NB4 (cell line): ENCODE results near the gene TCERG1.

Experiments
- CTCF ChIP-seq: IDR thresholded peaks from one replicate; pipeline ENCODE4 v1.5.1; 2012; ENCODE audit warnings: low read depth, low read length
- MYC ChIP-seq: IDR thresholded peaks from 2 replicates; pipeline ENCODE4 v1.6.1; 2011; ENCODE audit warnings: low read depth, low read length

- TF ChIP-seq CTCF, result no peak
- no peak for TF ChIP-seq MYC
Measured at GRCh38 chr5:146533882-146534281, 86.7 kb downstream of the TCERG1 start.
